Right ventricle myocardium superior (tissue), 1 donor: Measurements from ENCODE around the gene FCRL6. TPM values are rescaled to one million over a fixed set of nuclear protein-coding genes. Genes with fewer than 3 reads are reported as not detected.

Experiments
- ATAC-seq: fragments of 200-7000 bp; cut with Tn5 transposase; one replicate; pipeline ENCODE4 v1.9.1; 2020; ENCODE audit warnings: mild to moderate bottlenecking; ENCODE audit not compliant: poor library complexity
- DNase-seq: peaks from one replicate; pipeline ENCODE4 v3.0.0-alpha.2; 2020
- intact Hi-C: fragments of 100-400 bp; cut with DNase I; formaldehyde crosslinking; loops from one replicate; pipeline ENCODE4 v1.11.2; 2022
- total RNA-seq: library from RNA; stranded (reverse); fragmentation: NEBNext Ultra II Directional; extraction: Animal tissue kit (Norgen Biotek cat#: 25700); gene quantifications from one replicate; pipeline ENCODE4 v1.2.1, GENCODE V29; 2021
- donor health status: DM: no; HTN: yes; CAD: no; lungs with severe emphysema.

The FCRL6 gene
- total RNA-seq, 1 donor from 2014 or later = 0.32 TPM

GRCh38 chr1:159791461-159791860 is 10.7 kb upstream of the FCRL6 start:
- DNase-seq (no peak), ATAC-seq (no peak)
- intact Hi-C loops = no loop called here

- DNase-seq (no peak), ATAC-seq (no peak)
- intact Hi-C loops = loop anchor here (5.0 kb wide), 2 partner anchors 152 to 212 kb away; partner anchors contain the start of gene IGSF9
Observed at GRCh38 chr1:159795534-159795933, 6.6 kb upstream of the FCRL6 start.

GRCh38 chr1:159798893-159799292 is 3.3 kb upstream of the FCRL6 start:
- intact Hi-C loops = loop anchor here (2.0 to 5.0 kb wide), 3 partner anchors 92 to 208 kb away; partner anchors contain the start of gene IGSF9
- peak; percentile 94 for ATAC-seq
- no peak for DNase-seq

- DNase-seq = no peak
- intact Hi-C loops = loop anchor here (2.0 to 5.0 kb wide), 3 partner anchors 91 to 208 kb away; partner anchors contain the start of gene IGSF9
- no peak for ATAC-seq
Observed at GRCh38 chr1:159799446-159799985, 2.6 kb upstream of the FCRL6 start.

- intact Hi-C loops = no loop called here
- DNase-seq = no peak
- no peak for ATAC-seq
Observed at GRCh38 chr1:159800177-159800930, 1.8 kb upstream of the FCRL6 start.

GRCh38 chr1:159803956-159804689 is 2.0 kb downstream of the FCRL6 start:
- no peak for ATAC-seq
- intact Hi-C loops = no loop called here

GRCh38 chr1:159804924-159805323 is 2.8 kb downstream of the FCRL6 start:
- intact Hi-C loops = no loop called here
- ATAC-seq (no peak), DNase-seq (no peak)

More at GRCh38 chr1:159803956-159804689, 2.0 kb downstream of the FCRL6 start:
- no peak for DNase-seq

- intact Hi-C loops = no loop called here
- no peak for ATAC-seq
- no peak for DNase-seq
Observed at GRCh38 chr1:159815926-159816325, 13.8 kb downstream of the FCRL6 start.

- ATAC-seq = no peak
- intact Hi-C loops = no loop called here
- no peak for DNase-seq
Observed at GRCh38 chr1:159817276-159818041, 15.3 kb downstream of the FCRL6 start.

GRCh38 chr1:159821171-159821867 is 19.2 kb downstream of the FCRL6 start:
- intact Hi-C loops = no loop called here
- ATAC-seq = no peak
- DNase-seq = no peak

GRCh38 chr1:159823406-159823805 is 21.2 kb downstream of the FCRL6 start:
- intact Hi-C loops = no loop called here
- no peak for ATAC-seq

GRCh38 chr1:159825564-159825963 is 23.4 kb downstream of the FCRL6 start:
- DNase-seq (no peak), ATAC-seq (no peak)
- intact Hi-C loops = no loop called here

More at GRCh38 chr1:159823406-159823805, 21.2 kb downstream of the FCRL6 start:
- no peak for DNase-seq

- intact Hi-C loops = no loop called here
- DNase-seq = peak; percentile 59
- ATAC-seq = peak; percentile 54
Observed at GRCh38 chr1:159826441-159827101, 24.4 kb downstream of the FCRL6 start, which contains the start of gene SLAMF8. Gene SLAMF8, plus strand, starts transcription at chr1:159826873. Its CDS starts 26 bp downstream, at chr1:159826899.

GRCh38 chr1:159827102-159827490 is 24.9 kb downstream of the FCRL6 start:
- DNase-seq = no peak
- ATAC-seq = no peak
- intact Hi-C loops = no loop called here

- ATAC-seq = no peak
- intact Hi-C loops = no loop called here
- no peak for DNase-seq
Observed at GRCh38 chr1:159827549-159827948, 25.4 kb downstream of the FCRL6 start.

- no peak for DNase-seq
Observed at GRCh38 chr1:159828176-159828575, 26.0 kb downstream of the FCRL6 start.

GRCh38 chr1:159828581-159829272 is 26.6 kb downstream of the FCRL6 start:
- intact Hi-C loops = no loop called here
- ATAC-seq = no peak
- DNase-seq = no peak

More at GRCh38 chr1:159828176-159828575, 26.0 kb downstream of the FCRL6 start:
- intact Hi-C loops = no loop called here
- ATAC-seq = no peak
